Panc1 (cell line): ENCODE results near the gene TMEM61. TPM values are rescaled to one million over a fixed set of nuclear protein-coding genes. Genes with fewer than 3 reads are reported as not detected.

Experiments used
- total RNA-seq: library from RNA; stranded (reverse); gene quantifications from one replicate; pipeline ENCODE4 v1.2.1, GENCODE V29; 2021; ENCODE audit not compliant: unreplicated experiment

The TMEM61 gene
- total RNA-seq, 1 experiment from 2014 or later, result not detected

Other genes with a start within 250 kb of the TMEM61 start
- 4.4 TPM for gene PARS2, start 216.1 kb upstream of the TMEM61 start, total RNA-seq
- gene TTC22, start 179.3 kb upstream of the TMEM61 start, total RNA-seq, result 0.10 TPM
- 313 TPM for gene DHCR24, start 93.4 kb upstream of the TMEM61 start, total RNA-seq
- not detected for gene BSND, start 18.3 kb downstream of the TMEM61 start, total RNA-seq
- gene PCSK9, start 58.9 kb downstream of the TMEM61 start, total RNA-seq, result 0.26 TPM
- 52.2 TPM for gene USP24, start 234.7 kb downstream of the TMEM61 start, total RNA-seq